ENCODE measurements around the gene ILF3.

DNA sequence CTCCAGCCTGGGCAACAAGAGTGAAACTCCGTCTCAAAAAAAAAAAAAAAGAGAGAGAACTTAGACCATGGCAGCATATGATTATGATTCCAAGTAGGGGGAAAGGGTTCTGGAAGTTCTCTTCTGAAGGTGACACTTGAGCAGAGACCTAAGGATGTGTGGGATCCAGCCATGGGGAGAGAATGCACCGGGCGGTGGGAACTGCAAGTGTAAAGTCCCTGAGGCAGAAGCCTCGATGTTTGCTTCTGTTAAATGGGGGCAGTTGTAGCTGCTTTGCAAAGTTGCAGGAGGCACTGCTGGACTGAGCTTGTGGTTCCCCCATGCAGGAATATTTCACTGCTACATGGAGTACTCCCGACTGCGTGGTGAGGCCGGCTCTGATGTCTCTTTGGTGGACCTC lies 19.7 kb upstream of the ILF3 start:
- TF ChIP-seq, protein P1, sequence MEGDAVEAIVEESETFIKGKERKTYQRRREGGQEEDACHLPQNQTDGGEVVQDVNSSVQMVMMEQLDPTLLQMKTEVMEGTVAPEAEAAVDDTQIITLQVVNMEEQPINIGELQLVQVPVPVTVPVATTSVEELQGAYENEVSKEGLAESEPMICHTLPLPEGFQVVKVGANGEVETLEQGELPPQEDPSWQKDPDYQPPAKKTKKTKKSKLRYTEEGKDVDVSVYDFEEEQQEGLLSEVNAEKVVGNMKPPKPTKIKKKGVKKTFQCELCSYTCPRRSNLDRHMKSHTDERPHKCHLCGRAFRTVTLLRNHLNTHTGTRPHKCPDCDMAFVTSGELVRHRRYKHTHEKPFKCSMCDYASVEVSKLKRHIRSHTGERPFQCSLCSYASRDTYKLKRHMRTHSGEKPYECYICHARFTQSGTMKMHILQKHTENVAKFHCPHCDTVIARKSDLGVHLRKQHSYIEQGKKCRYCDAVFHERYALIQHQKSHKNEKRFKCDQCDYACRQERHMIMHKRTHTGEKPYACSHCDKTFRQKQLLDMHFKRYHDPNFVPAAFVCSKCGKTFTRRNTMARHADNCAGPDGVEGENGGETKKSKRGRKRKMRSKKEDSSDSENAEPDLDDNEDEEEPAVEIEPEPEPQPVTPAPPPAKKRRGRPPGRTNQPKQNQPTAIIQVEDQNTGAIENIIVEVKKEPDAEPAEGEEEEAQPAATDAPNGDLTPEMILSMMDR (IDR thresholded peaks at IDR 0.05) = no peak
- no peak for TF ChIP-seq POLR2AphosphoS5 (IDR thresholded peaks at IDR 0.05)
